SK-N-SH (cell line): ENCODE results near the gene PRR18. TPM values are rescaled to one million over a fixed set of nuclear protein-coding genes. Genes with fewer than 3 reads are reported as not detected.

Source experiments
- CTCF ChIA-PET: fragments of 300-600, 350-600 bp; formaldehyde crosslinking; extraction: SDS; loops from one replicate; lab custom pipeline; 2021; lab: Yijun Ruan, JAX
- POLR2A ChIA-PET: fragments of 350-600 bp; sonication (Branson Sonifier 250); formaldehyde crosslinking; extraction: SDS; loops from one replicate; lab custom pipeline; 2020; ENCODE audit warnings: antibody characterized with exemption, inconsistent platforms; lab: Yijun Ruan, JAX
- DNase-seq: peaks from one replicate; pipeline ENCODE4 v3.0.0; 2012
- H2AFZ ChIP-seq: fragments of 200-600 bp; sonication (generic); 2 replicates; pipeline ENCODE4 v1.8.1; 2016; ENCODE audit warnings: antibody characterized with exemption, mild to moderate bottlenecking, low read depth
- H3F3A ChIP-seq: fragments of 200-600 bp; sonication (generic); replicated peaks from 2 replicates; pipeline ENCODE3; 2016; ENCODE audit warnings: antibody characterized with exemption, mild to moderate bottlenecking; ENCODE audit not compliant: insufficient read depth
- H3K27ac ChIP-seq, 2 experiments: fragments of 200-500 bp in 1 of 2; fragments of 200-600 bp in 1 of 2; sonication (Bioruptor generic) in 1 of 2; sonication (generic), shearing (Covaris generic) in 1 of 2; 2 replicates each; pipeline versions ENCODE4 v1.5.1 to v1.6.1; 2014 to 2016; ENCODE audit warnings: low read depth in 2 of 2, inconsistent platforms in 1 of 2, low read length in 1 of 2, mild to moderate bottlenecking in 1 of 2, mixed read lengths in 1 of 2
- H3K27me3 ChIP-seq: fragments of 200-600 bp; sonication (generic), shearing (Covaris generic); 2 replicates; pipeline ENCODE4 v1.6.1; 2016; ENCODE audit warnings: mixed run types; ENCODE audit not compliant: insufficient read depth
- H3K36me3 ChIP-seq, 2 experiments: fragments of 200-500 bp in 1 of 2; fragments of 200-600 bp in 1 of 2; sonication (Bioruptor generic) in 1 of 2; sonication (generic) in 1 of 2; replicated peaks in 1 of 2; 2 replicates each; pipeline versions ENCODE3 to v1.5.1; 2014 to 2016; ENCODE audit warnings: low read length in 1 of 2, mild to moderate bottlenecking in 1 of 2; ENCODE audit not compliant: insufficient read depth in 2 of 2, control insufficient read depth in 1 of 2
- H3K4me1 ChIP-seq, 2 experiments: fragments of 200-500 bp in 1 of 2; fragments of 200-600 bp in 1 of 2; sonication (Bioruptor generic) in 1 of 2; sonication (generic), shearing (Covaris generic) in 1 of 2; 2 replicates each; pipeline versions ENCODE4 v1.5.1 to v1.6.1; 2014 to 2016; ENCODE audit warnings: low read depth in 1 of 2, low read length in 1 of 2, mixed run types in 1 of 2; ENCODE audit not compliant: insufficient read depth in 2 of 2, control insufficient read depth in 1 of 2
- H3K4me2 ChIP-seq: fragments of 200-600 bp; sonication (generic), shearing (Covaris generic); 2 replicates; pipeline ENCODE4 v1.6.1; 2017; ENCODE audit warnings: mixed run types
- H3K4me3 ChIP-seq, 2 experiments: fragments of 200-500 bp in 1 of 2; fragments of 200-600 bp in 1 of 2; sonication (Bioruptor generic) in 1 of 2; sonication (generic), shearing (Covaris generic) in 1 of 2; 2 replicates each; pipeline versions ENCODE4 v1.5.1 to v1.8.1; 2014 to 2016; ENCODE audit warnings: low read depth in 2 of 2, inconsistent platforms in 1 of 2, low read length in 1 of 2, mild to moderate bottlenecking in 1 of 2, mixed read lengths in 1 of 2, moderate library complexity in 1 of 2
- H3K79me2 ChIP-seq: fragments of 200-600 bp; sonication (generic); 2 replicates; pipeline ENCODE4 v1.8.1; 2017; ENCODE audit warnings: mild to moderate bottlenecking; ENCODE audit not compliant: insufficient read depth
- H3K9ac ChIP-seq: fragments of 200-600 bp; sonication (generic); 2 replicates; pipeline ENCODE4 v1.6.1; 2017; ENCODE audit warnings: mixed run types
- H3K9me2 ChIP-seq: fragments of 200-600 bp; sonication (generic); 2 replicates; pipeline ENCODE4 v1.6.1; 2017; ENCODE audit warnings: mixed run types
- H3K9me3 ChIP-seq: fragments of 200-600 bp; sonication (generic); 2 replicates; pipeline ENCODE4 v1.6.1; 2017; ENCODE audit warnings: mixed run types, mild to moderate bottlenecking, moderate library complexity
- H4K20me1 ChIP-seq: fragments of 200-600 bp; sonication (generic); 2 replicates; pipeline ENCODE4 v1.6.1; 2017; ENCODE audit warnings: mild to moderate bottlenecking, mixed run types; ENCODE audit not compliant: insufficient read depth
- CHD2 ChIP-seq: fragments of 150-350 bp; IDR thresholded peaks from 2 replicates; pipeline ENCODE4 v1.6.1; 2018; ENCODE audit warnings: low read length; ENCODE audit not compliant: partially characterized antibody
- EZH2phosphoT487 ChIP-seq: fragments of 200-600 bp; sonication (generic); IDR thresholded peaks from 2 replicates; pipeline ENCODE4 v1.6.1; 2017; ENCODE audit warnings: low read depth, mixed run types, mild to moderate bottlenecking, antibody characterized with exemption, moderate library complexity, borderline replicate concordance
- FOSL2 ChIP-seq: IDR thresholded peaks from 2 replicates; pipeline ENCODE4 v1.4.0; 2012; ENCODE audit warnings: low read depth, mild to moderate bottlenecking, moderate library complexity, borderline replicate concordance
- GATA2 ChIP-seq: sonication (generic); formaldehyde crosslinking; IDR thresholded peaks from 2 replicates; pipeline ENCODE4 v1.5.0; 2020; ENCODE audit warnings: mild to moderate bottlenecking, missing genetic modification reagents
- JUND ChIP-seq: IDR thresholded peaks from 2 replicates; pipeline ENCODE4 v1.4.0; 2012
- MEF2A ChIP-seq: IDR thresholded peaks from 2 replicates; pipeline ENCODE4 v1.4.0; 2012; ENCODE audit warnings: low read depth, borderline replicate concordance
- PBX3 ChIP-seq: IDR thresholded peaks from 2 replicates; pipeline ENCODE4; 2012
- POLR2AphosphoS5 ChIP-seq: IDR thresholded peaks from 2 replicates; pipeline ENCODE4 v1.6.1; 2012; ENCODE audit warnings: low read depth, low read length
- RXRA ChIP-seq: IDR thresholded peaks from 2 replicates; pipeline ENCODE4 v1.4.0; 2012; ENCODE audit warnings: low read depth, mild to moderate bottlenecking, borderline replicate concordance
- SIN3A ChIP-seq: IDR thresholded peaks from 2 replicates; pipeline ENCODE4 v1.6.1; 2012; ENCODE audit warnings: low read depth, mild to moderate bottlenecking, low read length, moderate library complexity, borderline replicate concordance
- SMC3 ChIP-seq: IDR thresholded peaks from 2 replicates; pipeline ENCODE4 v1.6.1; 2012; ENCODE audit warnings: low read depth, low read length, improper control_type of control experiment
- TEAD4 ChIP-seq: IDR thresholded peaks from 2 replicates; pipeline ENCODE4 v1.4.0; 2012; ENCODE audit warnings: mild to moderate bottlenecking, borderline replicate concordance; ENCODE audit not compliant: insufficient read depth
- WGBS: methylation state at CpG from one replicate; pipeline ENCODE4 v1.1.6; 2017; ENCODE audit warnings: low lambda C conversion rate; 5-methylcytosine and 5-hydroxymethylcytosine counted together
- polyA plus RNA-seq, 3 experiments: library from polyadenylated mRNA; depleted of rRNA; stranded (reverse); fragments of >200 nt; gene quantifications; 2 replicates each; pipeline ENCODE4 v1.2.3, GENCODE V29; 2012
- TF ChIP-seq, protein P1 (sequence below): IDR thresholded peaks from 2 replicates; pipeline ENCODE4 v1.4.0; 2012; ENCODE audit warnings: low read depth, borderline replicate concordance

Gene PRR18
- polyA plus RNA-seq, 1 of the 3 experiments (the other 2 are of a cell fraction), result 0.02 TPM

DNA sequence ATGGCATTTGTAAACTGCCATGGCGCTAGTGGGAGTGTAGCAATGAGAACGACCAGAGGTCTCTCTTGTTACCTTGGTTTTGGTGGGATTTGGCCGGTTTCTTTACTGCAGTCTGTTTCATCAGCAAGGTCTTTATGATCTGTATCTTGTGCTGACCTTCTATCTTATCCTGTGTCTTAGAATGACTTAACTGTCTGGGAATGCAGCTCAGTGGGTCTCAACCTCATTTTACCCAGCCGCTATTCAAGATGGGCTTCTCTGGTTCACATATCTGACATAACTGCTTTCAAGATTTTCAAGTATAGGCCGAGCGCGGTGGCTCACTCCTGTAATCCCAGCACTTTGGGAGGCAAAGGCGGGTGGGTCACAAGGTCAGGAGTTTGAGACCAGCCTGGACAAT lies 36.0 kb upstream of the PRR18 start (continued):
- no peak for TF ChIP-seq SMC3
- no peak for TF ChIP-seq SIN3A
- no peak for TF ChIP-seq MEF2A
- TF ChIP-seq GATA2 (CRISPR knock-in tag), result no peak
- TF ChIP-seq TEAD4, result no peak
- no peak for TF ChIP-seq EZH2phosphoT487
- TF ChIP-seq POLR2AphosphoS5, result no peak
- TF ChIP-seq FOSL2, result no peak
- TF ChIP-seq CHD2, result no peak

GRCh38 chr6:166343150-166343487 lies 34.9 kb upstream of the PRR18 start:
- WGBS, result 28% methylated on average over 3 of the region's 3 CpGs
- Histone ChIP-seq H2AFZ (peak overlapping the region; percentile 89), H3K79me2 (peaks cover 47% of the 10 kb centered on the region), H3K4me3 (peak overlapping the region; percentile 82 to 88), H3F3A (no peaks in the 10 kb centered on the region), H3K36me3 (no peaks in the 10 kb centered on the region), H3K9me3 (no peaks in the 10 kb centered on the region), H3K4me1 (peaks cover 4 to 19% of the 10 kb centered on the region in 2 experiments; a peak in 2 of 4 replicates), H3K27ac (peak overlapping the region in 1 of 2 experiments; percentile 87; a peak in 1 of 4 replicates), H3K4me2 (peak overlapping the region; percentile 85), H3K27me3 (no peaks in the 10 kb centered on the region), H3K9me2 (no peaks in the 10 kb centered on the region), H3K9ac (peak overlapping the region; percentile 90), H4K20me1 (peaks cover 25% of the 10 kb centered on the region)
- ChIA-PET CTCF (interaction anchor here (1.2 to 1.8 kb wide), 2 partner anchors 12 to 39 kb away, joined by 4 to 6 read pairs; no protein-coding TSS in a partner anchor), POLR2A (no interaction called here)
- TF ChIP-seq JUND (no peak), RXRA (no peak), PBX3 (no peak), EZH2phosphoT487 (no peak)
- TF ChIP-seq, protein P1, sequence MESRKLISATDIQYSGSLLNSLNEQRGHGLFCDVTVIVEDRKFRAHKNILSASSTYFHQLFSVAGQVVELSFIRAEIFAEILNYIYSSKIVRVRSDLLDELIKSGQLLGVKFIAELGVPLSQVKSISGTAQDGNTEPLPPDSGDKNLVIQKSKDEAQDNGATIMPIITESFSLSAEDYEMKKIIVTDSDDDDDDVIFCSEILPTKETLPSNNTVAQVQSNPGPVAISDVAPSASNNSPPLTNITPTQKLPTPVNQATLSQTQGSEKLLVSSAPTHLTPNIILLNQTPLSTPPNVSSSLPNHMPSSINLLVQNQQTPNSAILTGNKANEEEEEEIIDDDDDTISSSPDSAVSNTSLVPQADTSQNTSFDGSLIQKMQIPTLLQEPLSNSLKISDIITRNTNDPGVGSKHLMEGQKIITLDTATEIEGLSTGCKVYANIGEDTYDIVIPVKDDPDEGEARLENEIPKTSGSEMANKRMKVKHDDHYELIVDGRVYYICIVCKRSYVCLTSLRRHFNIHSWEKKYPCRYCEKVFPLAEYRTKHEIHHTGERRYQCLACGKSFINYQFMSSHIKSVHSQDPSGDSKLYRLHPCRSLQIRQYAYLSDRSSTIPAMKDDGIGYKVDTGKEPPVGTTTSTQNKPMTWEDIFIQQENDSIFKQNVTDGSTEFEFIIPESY, result no peak
- DNase-seq, result no peak
